ENCODE measurements around the gene KSR1. TPM values are rescaled to one million over a fixed set of nuclear protein-coding genes. Genes with fewer than 3 reads are reported as not detected.

The KSR1 gene
- total and polyA plus RNA-seq, 2 experiments from 2014 or later = 7.8 to 53.2 TPM

- Histone ChIP-seq H3K79me2 (replicated peaks; ENCODE audit: insufficient read depth) (no peaks in the 10 kb centered on the region), H3K4me2 (no peak overlapping the region), H3K27me3 (ENCODE audit: insufficient read depth) (no peaks in the 10 kb centered on the region), H3K9me2 (ENCODE audit: insufficient read depth) (no peaks in the 10 kb centered on the region), H3K36me3 (ENCODE audit: insufficient read depth) (no peaks in the 10 kb centered on the region), H3K4me1 (ENCODE audit: insufficient read depth) (no peaks in the 10 kb centered on the region), H3K27ac (ENCODE audit: low read depth) (no peak overlapping the region), H4K20me1 (replicated peaks; ENCODE audit: insufficient read depth) (no peaks in the 10 kb centered on the region), H3F3A (replicated peaks; ENCODE audit: low read depth) (no peaks in the 10 kb centered on the region), H2AFZ (no peak overlapping the region), H3K4me3 (no peak overlapping the region)
- H3K4me1 Mint-ChIP-seq = peaks cover 9% of the 10 kb centered on the region; the same call in 2 of the 3 replicates
- H3K27me3 Mint-ChIP-seq (ENCODE audit: insufficient read depth, low read depth, poor library complexity) = peaks cover 9% of the 10 kb centered on the region
- no peak for TF ChIP-seq EZH2 (IDR thresholded peaks at IDR 0.05; ENCODE audit: low read depth, unreplicated experiment)
- TF ChIP-seq ZNF114 (CRISPR knock-in tag; IDR thresholded peaks at IDR 0.05) = no peak
- no peak for DNase-seq (ENCODE audit: low spot score)
- ATAC-seq = no peak
- no peak overlapping the region for H3K4me3 Mint-ChIP-seq
- H3K36me3 Mint-ChIP-seq (ENCODE audit: low read depth) = peaks cover 3% of the 10 kb centered on the region; the same call in 2 of the 3 replicates
- H3K9me3 Mint-ChIP-seq = no peaks in the 10 kb centered on the region; the same call in 1 of the 3 replicates
- no peak overlapping the region for H3K27ac Mint-ChIP-seq
These were observed 126.4 kb downstream of the KSR1 start for GRCh38 chr17:27582696-27583095.

GRCh38 chr17:27585153-27585681 is 129.0 kb downstream of the KSR1 start:
- no peak overlapping the region for H3K27ac ChIP-seq (ENCODE audit: low read depth)
- TF ChIP-seq EZH2phosphoT487 (IDR thresholded peaks at IDR 0.05; ENCODE audit: unreplicated experiment) (no peak), CTCF (conservative IDR thresholded peaks at IDR 0.05; ENCODE audit: low read depth in 2 of 2) (no peak), ZNF114 (CRISPR knock-in tag; IDR thresholded peaks at IDR 0.05) (no peak), EZH2 (IDR thresholded peaks at IDR 0.05; ENCODE audit: low read depth, unreplicated experiment) (no peak), REST (IDR thresholded peaks at IDR 0.05; ENCODE audit: unreplicated experiment) (no peak), POLR2AphosphoS5 (IDR thresholded peaks at IDR 0.05; ENCODE audit: low read depth) (no peak), ETS1 (IDR thresholded peaks at IDR 0.05) (no peak), STAT1 (IDR thresholded peaks at IDR 0.05; ENCODE audit: unreplicated experiment) (no peak), CREB1 (CRISPR knock-in tag; IDR thresholded peaks at IDR 0.05; ENCODE audit: low read depth) (no peak), NANOG (IDR thresholded peaks at IDR 0.05; ENCODE audit: borderline replicate concordance) (no peak)

More at GRCh38 chr17:27585153-27585681, 129.0 kb downstream of the KSR1 start:
- no peaks in the 10 kb centered on the region for H3F3A ChIP-seq (replicated peaks; ENCODE audit: low read depth)
- H3K27me3 ChIP-seq (ENCODE audit: insufficient read depth) = no peaks in the 10 kb centered on the region
- Mint-ChIP-seq H3K27ac (no peak overlapping the region), H3K9me3 (no peaks in the 10 kb centered on the region; the same call in 1 of the 3 replicates), H3K4me1 (peaks cover 2% of the 10 kb centered on the region; the same call in 2 of the 3 replicates), H3K36me3 (ENCODE audit: low read depth) (peaks cover 3% of the 10 kb centered on the region; the same call in 2 of the 3 replicates), H3K27me3 (ENCODE audit: insufficient read depth, low read depth, poor library complexity) (peaks cover 11% of the 10 kb centered on the region), H3K4me3 (no peak overlapping the region)
- H3K36me3 ChIP-seq (ENCODE audit: insufficient read depth) = no peaks in the 10 kb centered on the region
- H3K4me1 ChIP-seq (ENCODE audit: insufficient read depth) = no peaks in the 10 kb centered on the region
- no peaks in the 10 kb centered on the region for H3K79me2 ChIP-seq (replicated peaks; ENCODE audit: insufficient read depth)
- no peaks in the 10 kb centered on the region for H3K9me2 ChIP-seq (ENCODE audit: insufficient read depth)
- ATAC-seq (no peak), DNase-seq (ENCODE audit: low spot score) (no peak)
- no peak overlapping the region for H3K4me2 ChIP-seq
- H4K20me1 ChIP-seq (replicated peaks; ENCODE audit: insufficient read depth) = no peaks in the 10 kb centered on the region
- H3K4me3 ChIP-seq = no peak overlapping the region
- H2AFZ ChIP-seq = no peak overlapping the region
